ENCODE data around the gene EDIL3.
"Not testable (repeated sequence)": the region's sequence is repeated elsewhere in the genome, so short reads cannot be mapped to it uniquely, and the experiment has no call there.

The EDIL3 gene

DNA sequence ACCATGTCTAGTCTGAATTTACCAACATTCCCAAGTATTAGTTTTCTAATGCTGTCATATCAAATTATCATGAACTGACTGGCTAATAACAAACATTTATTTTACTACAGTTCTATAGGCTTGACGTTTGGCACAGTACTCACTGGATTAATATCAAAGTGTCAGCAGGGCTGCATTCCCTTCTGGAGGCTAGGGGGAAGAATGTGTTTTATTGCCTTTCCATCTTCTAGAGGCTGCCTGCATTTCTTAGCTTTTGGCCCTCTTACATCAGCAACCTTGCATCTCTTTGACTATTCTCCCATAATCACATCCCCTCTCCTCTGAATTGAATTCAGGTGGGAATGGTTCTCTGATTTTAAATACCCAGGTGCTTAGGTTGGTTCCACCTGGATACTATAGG lies 84.7 kb downstream of the EDIL3 start:
- Mint-ChIP-seq H3K36me3 (no peaks in the 10 kb centered on the region), H3K4me3 (no peak overlapping the region), H3K27ac (no peak overlapping the region), H3K9me3 (peaks cover 0 to 4% of the 10 kb centered on the region in 2 donors), H3K4me1 (no peaks in the 10 kb centered on the region), H3K27me3 (no peaks in the 10 kb centered on the region)
- DNase-seq (no peak), ATAC-seq (replicated peaks) (no peak)

DNA sequence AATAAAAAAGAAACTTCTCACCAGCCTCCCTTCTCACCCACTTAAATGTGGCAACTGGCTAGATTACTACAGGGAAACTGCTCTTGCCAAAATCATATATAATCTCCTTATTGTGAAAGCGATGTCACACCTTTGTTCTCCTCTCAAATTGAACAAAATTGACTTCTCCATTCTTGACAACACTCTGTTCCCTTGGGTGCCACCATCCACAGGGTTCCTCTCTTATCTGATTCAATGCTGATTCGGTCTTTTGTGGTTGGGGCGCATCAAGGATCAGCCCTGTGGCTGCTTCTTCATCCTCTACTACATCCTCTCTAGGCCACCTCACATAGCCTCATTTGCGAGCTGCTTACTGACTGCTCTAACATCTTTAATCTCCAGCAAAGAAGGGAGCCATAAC lies 86.1 kb downstream of the EDIL3 start:
- H3K27ac Mint-ChIP-seq, result no peak overlapping the region
- no peaks in the 10 kb centered on the region for H3K36me3 Mint-ChIP-seq
- H3K27me3 Mint-ChIP-seq, result no peaks in the 10 kb centered on the region
- peaks cover 0 to 3% of the 10 kb centered on the region in 2 donors for H3K9me3 Mint-ChIP-seq
- no peaks in the 10 kb centered on the region for H3K4me1 Mint-ChIP-seq
- H3K4me3 Mint-ChIP-seq, result no peak overlapping the region
- no peak for ATAC-seq (replicated peaks)
- DNase-seq, result no peak

DNA sequence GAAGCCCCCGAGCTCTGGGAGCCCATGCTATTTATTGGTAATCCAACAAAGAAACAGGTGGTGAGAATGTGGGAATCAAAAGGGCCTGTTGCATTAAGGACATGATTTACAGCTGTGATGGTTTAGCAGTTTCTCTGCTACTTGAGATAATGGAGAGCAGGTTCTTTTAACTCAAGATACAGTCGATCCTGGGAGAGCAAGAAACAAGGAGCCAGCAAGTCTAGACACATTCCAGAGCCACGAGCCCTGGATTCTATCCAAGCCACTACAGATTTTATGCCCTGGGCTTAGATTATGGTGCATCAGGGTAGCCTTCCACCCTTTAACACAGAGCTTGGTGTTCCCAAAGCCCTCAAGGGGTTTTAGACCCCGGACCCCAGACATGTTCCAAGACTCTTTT lies 87.0 kb downstream of the EDIL3 start:
- H3K36me3 Mint-ChIP-seq; H3K27me3 Mint-ChIP-seq; H3K9me3 Mint-ChIP-seq; ATAC-seq (replicated peaks); DNase-seq; H3K4me3 Mint-ChIP-seq; H3K4me1 Mint-ChIP-seq; H3K27ac Mint-ChIP-seq: not testable (repeated sequence)

DNA sequence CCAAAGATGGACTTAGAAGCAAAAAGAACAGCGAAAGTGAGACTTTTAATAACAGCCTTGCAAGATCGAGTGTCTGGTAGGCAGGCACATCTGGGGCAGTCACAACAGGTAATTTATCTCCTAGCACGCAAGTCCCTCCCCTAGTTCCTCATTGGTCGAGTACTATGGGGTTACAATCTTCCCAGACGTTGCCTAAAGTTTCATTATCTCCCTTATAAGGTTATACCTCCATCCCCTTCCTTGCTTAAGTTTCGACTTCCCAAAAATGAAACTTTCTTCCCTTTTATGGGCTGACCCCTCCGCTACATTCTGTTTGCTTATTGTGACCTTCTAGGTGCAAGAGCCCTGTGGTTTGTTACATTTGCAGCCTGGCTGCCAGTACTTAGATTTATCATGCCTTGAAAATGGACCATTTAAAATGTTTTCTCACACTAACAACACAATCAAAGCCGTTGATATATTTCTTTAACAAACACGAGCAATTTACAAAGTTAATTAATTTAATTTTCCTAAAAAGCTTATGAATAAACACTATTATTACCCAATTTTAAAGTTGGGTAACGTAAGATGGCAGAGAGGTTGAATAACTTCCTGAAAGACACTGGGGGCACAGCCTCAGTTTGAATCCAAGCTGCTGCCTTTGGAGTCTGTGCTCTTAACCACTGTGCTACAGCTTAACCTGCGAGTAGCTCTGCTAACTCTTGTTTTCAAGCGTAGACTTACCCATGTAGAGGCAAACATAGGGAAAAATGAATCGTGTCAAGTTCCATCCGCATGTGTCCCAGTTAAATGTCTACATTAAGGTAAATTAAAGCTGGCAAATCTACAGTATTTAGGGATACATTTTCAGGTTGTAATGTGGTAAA lies 91.7 kb downstream of the EDIL3 start:
- H3K27ac Mint-ChIP-seq, result no peak overlapping the region
- DNase-seq (no peak), ATAC-seq (replicated peaks) (no peak)
- no peaks in the 10 kb centered on the region for H3K4me1 Mint-ChIP-seq
- no peak overlapping the region for H3K4me3 Mint-ChIP-seq
- no peaks in the 10 kb centered on the region for H3K27me3 Mint-ChIP-seq
- peaks cover 0 to 3% of the 10 kb centered on the region in 2 donors for H3K9me3 Mint-ChIP-seq
- no peaks in the 10 kb centered on the region for H3K36me3 Mint-ChIP-seq

- Mint-ChIP-seq H3K27me3 (no peaks in the 10 kb centered on the region), H3K9me3 (no peaks in the 10 kb centered on the region), H3K4me3 (no peak overlapping the region)
These were observed 92.6 kb downstream of the EDIL3 start for GRCh38 chr5:84292000-84292642.

GRCh38 chr5:84290673-84291072 lies 94.0 kb downstream of the EDIL3 start:
- H3K4me1 Mint-ChIP-seq, result no peaks in the 10 kb centered on the region
- H3K36me3 Mint-ChIP-seq, result no peaks in the 10 kb centered on the region
- DNase-seq (no peak), ATAC-seq (replicated peaks) (no peak)
- H3K9me3 Mint-ChIP-seq, result no peaks in the 10 kb centered on the region
- H3K4me3 Mint-ChIP-seq, result no peak overlapping the region
- no peak overlapping the region for H3K27ac Mint-ChIP-seq
- H3K27me3 Mint-ChIP-seq, result no peaks in the 10 kb centered on the region

More at GRCh38 chr5:84292000-84292642, 92.6 kb downstream of the EDIL3 start:
- no peaks in the 10 kb centered on the region for H3K4me1 Mint-ChIP-seq
- H3K27ac Mint-ChIP-seq, result no peak overlapping the region
- no peak for ATAC-seq (replicated peaks)
- H3K36me3 Mint-ChIP-seq, result no peaks in the 10 kb centered on the region
- no peak for DNase-seq

DNA sequence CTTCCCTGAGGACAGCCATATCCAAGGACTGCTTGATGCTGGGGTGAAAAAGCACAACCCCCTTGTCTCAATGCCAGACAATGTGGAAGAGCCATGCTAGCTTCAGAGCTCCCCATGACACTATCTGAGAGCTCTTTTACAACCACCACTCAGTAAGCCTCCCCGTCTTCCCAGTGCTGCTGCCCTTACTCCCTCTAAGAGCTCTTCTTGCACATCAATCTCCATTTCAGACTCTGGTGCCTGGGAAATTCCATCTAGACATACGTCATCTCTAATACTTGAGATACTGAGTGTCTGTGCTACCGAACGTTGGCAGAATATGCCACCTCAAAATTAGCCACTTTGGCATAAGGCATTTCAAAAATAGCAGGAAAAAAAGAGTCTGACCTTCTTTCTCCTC lies 94.5 kb downstream of the EDIL3 start:
- Mint-ChIP-seq H3K27me3 (no peaks in the 10 kb centered on the region), H3K4me1 (no peaks in the 10 kb centered on the region), H3K27ac (no peak overlapping the region), H3K4me3 (no peak overlapping the region), H3K36me3 (no peaks in the 10 kb centered on the region), H3K9me3 (no peaks in the 10 kb centered on the region)
- ATAC-seq (replicated peaks) (no peak), DNase-seq (no peak)

GRCh38 chr5:84287951-84288350 lies 96.7 kb downstream of the EDIL3 start:
- H3K36me3 Mint-ChIP-seq, result no peaks in the 10 kb centered on the region
- no peaks in the 10 kb centered on the region for H3K27me3 Mint-ChIP-seq
- ATAC-seq (replicated peaks) (no peak), DNase-seq (no peak)
- H3K9me3 Mint-ChIP-seq, result no peaks in the 10 kb centered on the region
- H3K27ac Mint-ChIP-seq, result no peak overlapping the region
- H3K4me1 Mint-ChIP-seq, result no peaks in the 10 kb centered on the region
- no peak overlapping the region for H3K4me3 Mint-ChIP-seq

DNA sequence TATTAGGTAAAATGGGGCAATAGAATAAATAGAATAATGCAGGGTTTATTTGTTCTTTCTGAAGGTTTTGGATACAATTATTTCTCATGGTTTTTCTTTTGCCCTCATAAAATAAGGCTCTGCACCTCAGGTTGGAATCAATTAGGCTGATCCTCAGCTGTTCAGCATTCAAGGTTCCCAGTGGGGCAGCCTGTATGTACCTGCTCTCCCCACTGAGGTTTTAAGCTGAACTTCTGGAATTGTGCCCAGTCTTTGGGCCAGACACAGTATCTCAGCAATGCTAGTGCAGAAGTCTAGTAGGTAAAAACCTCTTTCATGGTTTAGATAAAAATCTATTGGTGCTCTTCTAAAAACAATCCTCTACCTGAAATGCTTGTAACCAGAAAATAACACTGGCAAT lies 98.0 kb downstream of the EDIL3 start:
- no peaks in the 10 kb centered on the region for H3K27me3 Mint-ChIP-seq
- ATAC-seq (replicated peaks) (no peak), DNase-seq (no peak)
- H3K9me3 Mint-ChIP-seq, result no peaks in the 10 kb centered on the region
- H3K4me3 Mint-ChIP-seq, result no peak overlapping the region
- H3K36me3 Mint-ChIP-seq, result no peaks in the 10 kb centered on the region
- no peaks in the 10 kb centered on the region for H3K4me1 Mint-ChIP-seq
- no peak overlapping the region for H3K27ac Mint-ChIP-seq

DNA sequence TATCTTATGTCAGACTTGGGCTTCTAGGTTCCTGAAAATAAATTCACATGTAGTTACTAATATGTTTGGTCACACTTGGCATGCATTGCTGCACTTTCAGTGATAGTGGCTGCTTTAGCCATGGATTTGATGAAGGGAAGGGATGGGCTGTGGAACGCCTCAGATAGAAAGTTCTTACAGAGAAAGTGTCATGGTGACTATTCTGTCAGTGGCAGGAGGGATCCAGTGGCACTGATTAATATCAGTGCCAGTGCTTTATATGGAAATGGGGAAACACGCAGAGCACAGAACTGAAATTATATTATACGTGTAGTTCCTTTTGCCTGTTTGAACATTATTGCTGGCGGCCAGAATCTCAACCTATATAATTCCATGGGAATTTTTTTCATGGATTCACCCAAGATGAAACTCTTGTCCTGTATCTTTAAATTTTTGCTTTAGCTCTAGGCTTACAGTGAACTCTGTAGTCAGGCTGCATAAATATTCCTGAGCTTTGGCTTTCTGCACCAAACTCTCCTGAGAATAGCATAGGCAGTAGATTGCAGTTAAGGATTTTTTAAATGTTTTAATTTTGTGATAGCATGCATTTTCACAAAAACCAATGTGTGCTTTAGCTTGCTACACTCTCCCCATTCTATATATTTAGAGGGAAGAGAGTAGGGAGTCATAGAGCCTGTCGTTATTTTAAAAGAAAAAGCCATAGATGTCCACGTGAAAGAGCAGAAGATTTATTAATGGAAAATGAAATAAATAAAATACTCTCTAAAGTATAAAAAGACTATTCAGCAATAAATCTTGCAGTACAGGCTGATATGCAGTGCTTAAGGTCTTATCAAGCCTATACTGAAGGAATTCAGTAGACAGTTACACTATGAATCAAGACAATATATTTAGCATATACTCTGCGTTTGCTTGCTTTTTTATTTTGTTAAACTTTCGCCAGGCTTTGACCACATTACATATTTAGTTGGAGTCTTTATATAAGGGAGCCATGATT lies 98.7 kb downstream of the EDIL3 start:
- no peaks in the 10 kb centered on the region for H3K9me3 Mint-ChIP-seq
- H3K27me3 Mint-ChIP-seq, result no peaks in the 10 kb centered on the region
- H3K27ac Mint-ChIP-seq, result no peak overlapping the region
- ATAC-seq (replicated peaks) (no peak), DNase-seq (no peak)
- H3K4me3 Mint-ChIP-seq, result no peak overlapping the region
- H3K36me3 Mint-ChIP-seq, result no peaks in the 10 kb centered on the region
- no peaks in the 10 kb centered on the region for H3K4me1 Mint-ChIP-seq

- Mint-ChIP-seq H3K9me3 (no peaks in the 10 kb centered on the region), H3K36me3 (no peaks in the 10 kb centered on the region), H3K27me3 (no peaks in the 10 kb centered on the region), H3K4me3 (no peak overlapping the region), H3K27ac (no peak overlapping the region), H3K4me1 (no peaks in the 10 kb centered on the region)
- ATAC-seq (replicated peaks) (no peak), DNase-seq (no peak)
These were observed 103.3 kb downstream of the EDIL3 start for GRCh38 chr5:84281383-84281782.

DNA sequence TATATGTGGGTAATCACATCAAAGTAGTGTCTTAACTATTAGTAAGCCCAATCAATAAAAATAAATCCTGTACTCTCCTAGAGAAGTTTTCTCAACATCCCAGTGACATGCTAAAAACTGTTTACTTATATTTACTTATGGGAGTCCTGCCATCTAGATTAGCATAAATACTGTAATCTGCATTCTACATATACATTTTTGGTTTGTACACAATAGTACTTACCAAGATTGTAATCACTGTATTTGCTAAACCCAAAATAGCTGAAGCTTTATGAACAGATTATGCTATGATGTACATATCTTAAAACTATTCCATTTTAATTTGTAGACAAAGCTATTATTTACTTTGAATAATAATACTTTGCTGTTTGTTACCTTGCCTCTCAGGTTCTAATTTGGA lies 105.4 kb downstream of the EDIL3 start:
- Mint-ChIP-seq H3K27ac (no peak overlapping the region), H3K4me3 (no peak overlapping the region), H3K4me1 (no peaks in the 10 kb centered on the region), H3K27me3 (no peaks in the 10 kb centered on the region), H3K36me3 (no peaks in the 10 kb centered on the region), H3K9me3 (no peaks in the 10 kb centered on the region)
- ATAC-seq (replicated peaks), result no peak
- DNase-seq, result no peak

GRCh38 chr5:84275609-84276008 lies 109.1 kb downstream of the EDIL3 start:
- H3K4me3 Mint-ChIP-seq, result no peak overlapping the region
- DNase-seq, result no peak
- H3K27ac Mint-ChIP-seq, result no peak overlapping the region
- no peaks in the 10 kb centered on the region for H3K9me3 Mint-ChIP-seq
- no peaks in the 10 kb centered on the region for H3K36me3 Mint-ChIP-seq
- H3K27me3 Mint-ChIP-seq, result no peaks in the 10 kb centered on the region
- no peaks in the 10 kb centered on the region for H3K4me1 Mint-ChIP-seq
- no peak for ATAC-seq (replicated peaks)

Data from stimulated activated naive B cell treated with anti-CD40 and anti-IgM and Interleukin-4, amounts not matched to agents 10 μg/mL and 1 μg/mL and 100 μg/mL, for 72 hours (primary cell).